Retinal pigment epithelial cell (primary cell): ENCODE results near the gene CIB4.

Experiments
- DNase-seq: peaks from one replicate; pipeline ENCODE4 v3.0.0-alpha.2; 2010; ENCODE audit warnings: low read depth
- H3K4me3 ChIP-seq: 2 replicates; pipeline ENCODE4 v1.5.1; 2011; ENCODE audit warnings: mild to moderate bottlenecking, low read length, control low read depth, moderate library complexity
- CTCF ChIP-seq: conservative IDR thresholded peaks from 2 replicates; pipeline ENCODE4 v1.5.1; 2011; ENCODE audit warnings: low read depth, low read length, control low read depth, inconsistent platforms

The CIB4 gene

GRCh38 chr2:26634636-26635230 is 6.4 kb downstream of the CIB4 start:
- no peak overlapping the region for H3K4me3 ChIP-seq
- DNase-seq: no peak
- TF ChIP-seq CTCF: no peak

- DNase-seq: no peak
- no peak for TF ChIP-seq CTCF
- no peak overlapping the region for H3K4me3 ChIP-seq
These were observed 7.1 kb downstream of the CIB4 start for GRCh38 chr2:26633993-26634595.

GRCh38 chr2:26633351-26633945 is 7.7 kb downstream of the CIB4 start:
- H3K4me3 ChIP-seq: no peak overlapping the region
- no peak for DNase-seq
- TF ChIP-seq CTCF: no peak

- H3K4me3 ChIP-seq: no peak overlapping the region
- no peak for TF ChIP-seq CTCF
These were observed 8.5 kb downstream of the CIB4 start for GRCh38 chr2:26632624-26633185.

GRCh38 chr2:26631401-26632170 is 9.6 kb downstream of the CIB4 start:
- TF ChIP-seq CTCF: no peak
- DNase-seq: no peak
- no peak overlapping the region for H3K4me3 ChIP-seq

More at GRCh38 chr2:26632624-26633185, 8.5 kb downstream of the CIB4 start:
- no peak for DNase-seq

GRCh38 chr2:26630669-26631360 is 10.4 kb downstream of the CIB4 start:
- TF ChIP-seq CTCF: no peak
- no peak overlapping the region for H3K4me3 ChIP-seq
- no peak for DNase-seq
